Fibroblast of pulmonary artery (primary cell): ENCODE results near the gene DDX5.

ENCODE experiments used
- DNase-seq: peaks from one replicate; pipeline ENCODE4 v3.0.0-alpha.2; 2010; ENCODE audit warnings: low read depth
- H3K4me3 ChIP-seq: replicated peaks from 2 replicates; pipeline ENCODE4 v1.5.1; 2011; ENCODE audit warnings: low read depth, mild to moderate bottlenecking, control low read depth, low read length, moderate library complexity
- CTCF ChIP-seq: IDR thresholded peaks from 2 replicates; pipeline ENCODE4 v1.5.1; 2011; ENCODE audit warnings: mild to moderate bottlenecking, control low read depth, low read length, inconsistent platforms; ENCODE audit errors: missing control alignments

Gene DDX5

GRCh38 chr17:64515419-64515818 is 9.3 kb upstream of the DDX5 start:
- no peak for TF ChIP-seq CTCF
- no peak for DNase-seq
- no peak overlapping the region for H3K4me3 ChIP-seq

- TF ChIP-seq CTCF, result no peak
- no peak for DNase-seq
- no peak overlapping the region for H3K4me3 ChIP-seq
These were observed 3.1 kb upstream of the DDX5 start for GRCh38 chr17:64509179-64509578.

- DNase-seq, result no peak
- H3K4me3 ChIP-seq, result peak overlapping the region; percentile 100
- TF ChIP-seq CTCF, result no peak
These were observed 2.6 kb upstream of the DDX5 start for GRCh38 chr17:64508683-64509082.

- peak overlapping the region; percentile 100 for H3K4me3 ChIP-seq
- DNase-seq, result peak; percentile 81
- TF ChIP-seq CTCF, result peak; percentile 60
These were observed 1.3 kb upstream of the DDX5 start for GRCh38 chr17:64507413-64507782.

GRCh38 chr17:64506576-64507412 is 705 bp upstream of the DDX5 start, which contains the start of gene CEP95:
CEP95 (plus strand) TSS chr17:64506977; CDS start chr17:64507098, 121 bp downstream.
- DNase-seq, result peak; percentile 99
- TF ChIP-seq CTCF, result no peak
- peak within 1 kb of the TSS; percentile 100 for H3K4me3 ChIP-seq

GRCh38 chr17:64505340-64506200 is 519 bp downstream of the DDX5 start:
- peak overlapping the region; percentile 100 for H3K4me3 ChIP-seq
- no peak for TF ChIP-seq CTCF
- peak; percentile 90 for DNase-seq
